ENCODE data around the gene OTOP2.

OTOP2 gene

GRCh38 chr17:74954115-74954514, 30.0 kb downstream of the OTOP2 start:
- TF ChIP-seq CTCF (IDR thresholded peaks at IDR 0.05; ENCODE audit: low read depth, low read length, missing control alignments) = no peak
- H3K27me3 ChIP-seq (replicated peaks) = peaks cover 4% of the 10 kb centered on the region
- in situ Hi-C loops (cut with HindIII; ENCODE audit: low pct_ligation_motif_present, low sequenced_read_pairs) = no loop called here
- no peaks in the 10 kb centered on the region for H3K36me3 ChIP-seq (replicated peaks)
- no peak overlapping the region for H3K27ac ChIP-seq
- no peak overlapping the region for H3K4me3 ChIP-seq (ENCODE audit: low read depth, low read length)
- DNase-seq = no peak

GRCh38 chr17:74954665-74955421, 30.8 kb downstream of the OTOP2 start:
- no peak overlapping the region for H3K27ac ChIP-seq
- H3K4me3 ChIP-seq (ENCODE audit: low read depth, low read length) = no peak overlapping the region
- peaks cover 4% of the 10 kb centered on the region for H3K27me3 ChIP-seq (replicated peaks)
- no peak for DNase-seq
- H3K36me3 ChIP-seq (replicated peaks) = no peaks in the 10 kb centered on the region
- no peak for TF ChIP-seq CTCF (IDR thresholded peaks at IDR 0.05; ENCODE audit: low read depth, low read length, missing control alignments)
- in situ Hi-C loops (cut with HindIII; ENCODE audit: low pct_ligation_motif_present, low sequenced_read_pairs) = no loop called here

DNA sequence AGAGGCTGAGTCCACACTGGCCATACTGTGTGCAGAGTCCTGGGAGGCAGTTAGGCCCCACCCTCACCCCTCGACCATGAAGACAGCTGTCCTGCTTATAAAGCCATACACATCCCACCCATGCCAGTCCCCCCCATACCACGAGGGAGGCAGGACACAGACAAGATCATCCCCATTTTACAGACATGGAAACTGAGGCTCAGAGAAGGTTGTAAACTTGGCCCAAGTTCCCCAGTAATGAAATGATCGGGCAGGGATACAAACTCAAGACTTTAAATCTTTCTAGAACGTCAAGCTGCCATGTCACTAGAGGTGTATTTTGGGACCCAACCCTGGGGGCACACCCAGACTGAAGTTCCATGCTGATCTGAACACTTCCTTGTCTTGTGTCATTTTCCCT, 32.0 kb downstream of the OTOP2 start:
- no peak for TF ChIP-seq CTCF (IDR thresholded peaks at IDR 0.05; ENCODE audit: low read depth, low read length, missing control alignments)
- H3K36me3 ChIP-seq (replicated peaks) = no peaks in the 10 kb centered on the region
- H3K27me3 ChIP-seq (replicated peaks) = no peaks in the 10 kb centered on the region
- in situ Hi-C loops (cut with HindIII; ENCODE audit: low pct_ligation_motif_present, low sequenced_read_pairs) = no loop called here
- no peak overlapping the region for H3K27ac ChIP-seq
- DNase-seq = no peak
- H3K4me3 ChIP-seq (ENCODE audit: low read depth, low read length) = no peak overlapping the region

- no peak overlapping the region for H3K27ac ChIP-seq
- H3K27me3 ChIP-seq (replicated peaks) = no peaks in the 10 kb centered on the region
- in situ Hi-C loops (cut with HindIII; ENCODE audit: low pct_ligation_motif_present, low sequenced_read_pairs) = no loop called here
- TF ChIP-seq CTCF (IDR thresholded peaks at IDR 0.05; ENCODE audit: low read depth, low read length, missing control alignments) = peak; percentile 94
- no peaks in the 10 kb centered on the region for H3K36me3 ChIP-seq (replicated peaks)
- DNase-seq = peak; percentile 51
- no peak overlapping the region for H3K4me3 ChIP-seq (ENCODE audit: low read depth, low read length)
Observed at GRCh38 chr17:74957935-74958740, 34.1 kb downstream of the OTOP2 start.

- DNase-seq = no peak
- Histone ChIP-seq H3K27ac (no peak overlapping the region), H3K36me3 (replicated peaks) (no peaks in the 10 kb centered on the region), H3K4me3 (ENCODE audit: low read depth, low read length) (no peak overlapping the region), H3K27me3 (replicated peaks) (no peaks in the 10 kb centered on the region)
- no peak for TF ChIP-seq CTCF (IDR thresholded peaks at IDR 0.05; ENCODE audit: low read depth, low read length, missing control alignments)
- in situ Hi-C loops (cut with HindIII; ENCODE audit: low pct_ligation_motif_present, low sequenced_read_pairs) = no loop called here
Observed at GRCh38 chr17:74959826-74960515, 35.9 kb downstream of the OTOP2 start.
